Activated CD4-positive, alpha-beta T cell treated with anti-CD3 and anti-CD28 coated beads, Interleukin-2, amount 50 U/mL, for 4 hours (primary cell): Measurements from ENCODE around the gene FTO.
"Not testable (repeated sequence)": the region's sequence is repeated elsewhere in the genome, so short reads cannot be mapped to it uniquely, and the experiment has no call there.

Experiments used
- DNase-seq, 2 experiments: peaks; one replicate each; pipeline ENCODE4 v3.0.0-alpha.2; 2020

FTO gene

GRCh38 chr16:54165912-54166865 is 462.2 kb downstream of the FTO start:
- DNase-seq: no peak

DNA sequence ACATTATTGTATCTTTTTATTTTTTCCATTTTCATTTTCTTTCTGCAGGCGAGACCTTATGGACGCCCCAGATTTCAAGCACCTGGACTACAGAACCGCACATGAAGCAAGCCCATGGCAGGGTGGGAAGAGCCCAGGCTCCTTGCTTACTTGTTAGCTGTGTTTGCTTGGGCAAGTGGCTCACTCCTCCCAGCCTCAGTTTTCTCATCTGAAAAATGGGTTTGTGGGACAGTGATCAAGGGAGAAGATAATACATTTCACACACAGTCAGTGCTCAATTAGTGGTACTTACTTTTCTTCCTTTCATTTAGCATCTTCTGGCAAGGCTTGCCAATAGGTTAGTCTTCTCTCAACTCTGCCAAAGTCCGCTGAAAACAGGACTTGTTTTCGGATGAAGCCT is 465.2 kb downstream of the FTO start:
- no peak for DNase-seq

DNA sequence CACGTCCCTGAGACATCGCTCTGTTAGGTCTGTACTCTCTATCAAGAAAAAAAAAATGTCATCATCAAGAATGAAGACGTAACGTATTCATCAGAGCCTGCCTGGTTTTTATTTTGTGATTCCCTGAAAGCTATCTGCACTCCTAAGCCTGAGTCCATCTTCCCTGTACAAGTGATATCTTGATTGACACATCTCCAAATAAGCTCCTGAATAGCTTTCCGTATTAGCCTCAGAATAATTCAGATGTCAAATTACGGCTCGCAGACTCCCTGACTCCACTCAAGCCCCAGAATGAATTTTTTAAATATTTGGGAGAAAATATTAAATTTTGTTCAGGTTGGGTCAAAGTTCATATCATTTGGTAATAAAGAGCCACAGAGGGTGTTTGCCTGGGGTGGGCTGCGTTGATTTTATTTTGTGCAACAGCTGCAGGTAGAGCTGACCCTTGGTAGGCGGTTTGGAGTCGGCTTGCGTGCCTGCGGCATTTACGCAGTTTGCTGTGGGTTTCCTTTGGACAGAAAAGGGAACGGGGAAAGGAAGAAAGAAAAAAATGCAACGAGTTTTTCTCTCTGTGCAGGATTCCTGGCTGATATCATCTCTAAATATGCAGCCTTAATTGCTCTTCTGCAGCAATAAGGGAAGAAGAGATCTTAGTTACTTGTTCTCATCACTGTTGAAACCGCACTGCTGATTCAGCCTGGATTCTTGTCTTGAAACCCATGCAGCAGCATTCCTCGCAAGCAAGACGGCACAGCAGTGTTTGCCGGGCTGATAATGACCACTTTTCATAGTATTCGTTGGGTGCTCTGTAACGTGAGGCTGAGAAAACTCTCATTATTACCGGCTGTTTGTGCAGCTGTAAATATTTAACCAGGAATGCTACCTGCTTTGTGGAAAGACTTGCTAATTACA is 467.9 kb downstream of the FTO start:
- no peak for DNase-seq

DNA sequence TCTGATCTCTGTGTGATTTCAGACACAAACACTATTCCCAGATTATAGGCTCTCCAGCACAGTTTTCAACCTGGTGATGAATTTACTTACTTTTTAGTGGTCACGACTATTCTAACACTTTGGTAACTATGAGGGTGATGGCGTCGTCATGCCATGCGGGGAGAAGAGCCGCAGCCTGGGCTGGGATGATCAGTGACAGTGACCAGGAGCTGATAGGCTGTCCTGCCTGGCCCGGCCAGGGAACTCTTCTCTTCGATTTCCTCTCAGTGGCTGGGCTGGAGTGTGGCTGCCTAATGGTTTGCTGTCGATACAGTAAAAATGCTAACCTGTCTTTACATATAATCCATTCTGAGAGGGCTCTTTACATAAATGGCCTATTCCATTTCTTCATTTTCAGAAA is 469.5 kb downstream of the FTO start:
- no peak for DNase-seq

- no peak for DNase-seq
Observed at GRCh38 chr16:54174201-54174600, 470.2 kb downstream of the FTO start.

- no peak for DNase-seq
Observed at GRCh38 chr16:54174750-54175149, 470.8 kb downstream of the FTO start.

DNA sequence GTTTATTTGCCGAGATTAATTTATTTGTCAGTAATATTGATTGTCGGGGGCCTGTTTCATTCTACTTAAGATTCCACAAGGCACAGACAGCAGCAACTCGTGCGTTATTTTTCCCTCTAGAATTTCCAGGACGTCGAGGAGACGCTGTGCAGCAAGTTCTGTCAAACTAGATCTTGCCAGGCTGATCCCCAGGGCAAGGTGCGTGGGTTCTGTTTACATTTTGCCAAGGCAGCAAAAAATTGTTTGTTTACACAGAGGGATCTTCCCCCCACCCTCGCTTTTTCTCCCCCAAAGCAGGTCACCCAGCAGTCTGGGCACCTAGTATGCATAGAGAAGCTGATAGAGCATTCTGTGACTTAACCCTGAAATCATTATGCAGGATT is 471.2 kb downstream of the FTO start:
- no peak for DNase-seq

- DNase-seq: no peak
Observed at GRCh38 chr16:54175552-54176375, 471.8 kb downstream of the FTO start.

DNA sequence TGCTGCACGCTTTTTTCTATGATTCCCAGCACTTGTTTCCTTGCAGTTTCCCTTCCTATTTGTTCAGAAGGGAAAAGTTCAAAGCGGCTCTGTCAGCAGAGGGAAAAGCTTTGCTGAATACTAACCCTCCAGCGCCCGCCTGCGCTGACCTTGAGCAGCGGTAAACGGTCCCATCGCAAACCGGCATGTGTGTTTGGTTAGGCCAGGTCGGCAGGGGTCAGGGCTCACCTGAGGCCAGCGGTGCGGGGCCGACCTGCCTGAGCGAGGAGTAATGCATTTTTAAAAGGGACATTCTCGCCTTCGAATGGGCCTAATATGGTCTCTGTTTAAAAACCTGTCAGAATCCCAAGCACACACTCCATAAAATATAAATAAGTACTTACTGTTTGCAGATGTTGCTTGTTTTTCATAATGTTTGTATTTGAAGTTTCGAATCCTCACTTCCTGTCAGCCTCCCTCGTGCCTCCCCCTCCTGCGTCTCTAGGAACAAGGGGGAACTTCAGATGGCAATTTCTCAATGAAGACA is 472.5 kb downstream of the FTO start:
- DNase-seq: no peak

DNA sequence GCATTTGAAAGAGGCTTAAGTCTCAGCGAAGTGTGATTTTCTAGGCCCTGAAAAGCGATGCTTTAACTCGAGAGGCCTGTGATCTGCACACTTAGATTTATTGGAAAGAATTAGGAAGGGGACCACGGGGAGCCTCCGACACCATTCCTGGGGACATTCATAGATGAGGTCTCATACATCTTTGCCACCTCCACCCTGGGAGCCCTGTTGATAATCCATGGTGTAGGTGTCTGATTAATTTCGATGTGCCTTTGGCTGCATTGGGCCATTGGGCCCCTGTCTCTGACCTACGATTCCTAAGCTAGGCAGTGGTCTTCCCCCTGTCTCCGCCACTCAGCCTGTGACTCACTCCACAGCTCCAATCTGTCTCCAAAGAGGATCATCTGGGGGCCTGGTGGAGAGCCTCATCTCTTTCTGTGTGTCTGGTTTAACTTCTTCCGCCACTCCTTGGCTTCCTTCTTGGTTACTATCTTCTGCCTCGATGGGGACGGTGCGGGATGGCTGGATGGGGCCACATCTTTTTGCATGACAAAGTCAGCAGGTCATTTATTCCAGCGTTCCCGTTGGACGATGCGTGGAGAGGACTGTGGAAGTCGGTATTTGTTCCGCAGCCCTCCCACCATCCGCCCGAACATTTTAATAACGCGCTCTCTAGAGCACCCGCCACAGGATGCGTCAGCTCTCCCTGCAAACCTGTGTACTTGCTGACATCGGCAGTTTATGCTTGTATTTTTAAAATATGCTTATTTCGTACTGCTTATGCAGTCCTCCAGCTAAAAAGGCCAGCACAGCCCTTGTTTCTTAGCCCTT is 473.3 kb downstream of the FTO start:
- DNase-seq: no peak

DNA sequence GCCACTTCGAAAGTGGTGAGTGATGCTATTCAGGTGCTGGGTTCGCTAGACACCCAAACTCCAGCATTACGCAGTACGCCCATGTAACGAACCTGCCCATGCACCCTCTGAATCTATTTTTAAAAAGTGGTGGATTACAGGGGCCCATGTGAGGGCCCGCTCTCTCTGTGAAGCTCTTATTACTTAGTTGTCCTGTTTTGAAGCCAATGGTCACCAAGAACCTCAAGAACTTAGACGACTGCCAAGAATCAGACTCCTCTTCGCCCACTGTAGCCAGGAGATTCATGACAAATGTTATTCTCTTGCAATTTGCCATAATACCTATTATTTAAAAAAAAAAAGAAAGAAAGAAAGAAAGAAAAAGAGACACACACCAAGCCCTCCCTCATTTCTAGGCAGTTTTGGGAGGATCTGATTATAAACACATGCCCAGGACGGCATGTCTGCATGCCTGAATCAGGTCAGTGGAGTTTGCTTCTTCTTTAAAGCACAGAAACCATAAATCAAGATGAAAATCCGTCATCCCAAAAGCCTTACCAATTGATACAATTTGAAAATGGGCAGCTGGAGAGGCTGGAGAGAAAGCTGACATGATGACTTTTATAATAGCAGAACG is 474.0 kb downstream of the FTO start:
- no peak for DNase-seq

- no peak for DNase-seq
Observed at GRCh38 chr16:54178478-54178976, 474.6 kb downstream of the FTO start.

DNA sequence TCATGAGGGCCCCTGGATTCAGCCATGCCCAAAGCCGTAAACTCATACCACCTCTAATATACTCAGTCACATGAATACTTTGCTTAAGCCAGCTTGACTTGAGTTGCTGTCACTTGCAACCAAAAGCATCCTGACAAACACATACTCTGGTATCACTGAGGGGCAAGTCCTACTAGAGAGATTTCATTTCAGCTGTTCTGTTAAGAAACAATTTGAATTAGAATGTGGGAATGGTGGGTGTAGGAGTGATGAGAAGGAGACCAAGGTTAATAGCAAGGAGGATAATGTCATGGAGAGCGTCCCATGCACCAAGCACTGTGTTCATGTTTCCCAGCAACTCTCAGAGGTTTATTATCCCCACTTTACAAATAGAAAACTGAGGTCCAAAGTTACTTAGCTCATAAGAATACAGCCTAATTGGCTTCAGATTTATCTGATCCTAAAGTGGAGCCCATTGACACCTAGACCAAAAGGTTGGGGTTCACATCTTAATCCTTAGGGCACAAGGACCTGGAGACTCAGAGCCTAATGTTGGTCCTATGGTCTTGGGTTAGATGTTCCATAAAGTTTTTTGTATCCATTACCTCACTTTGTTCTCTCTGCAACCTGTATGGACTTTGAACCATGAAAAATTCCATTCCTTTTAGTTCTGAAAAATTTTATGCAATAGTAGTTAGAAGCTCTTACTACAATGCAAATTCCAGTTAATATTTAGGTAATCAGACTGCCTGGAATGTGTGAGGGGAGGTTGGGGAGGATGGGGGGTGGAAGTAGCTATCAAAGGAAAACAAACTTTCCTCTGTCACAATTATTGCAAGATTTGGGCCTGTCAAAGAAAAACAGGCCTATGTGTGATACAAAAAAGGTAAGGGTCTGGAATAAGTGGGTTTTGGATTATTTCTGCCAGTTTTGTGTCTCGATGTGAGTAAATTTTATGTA is 476.7 kb downstream of the FTO start:
- DNase-seq: no peak

DNA sequence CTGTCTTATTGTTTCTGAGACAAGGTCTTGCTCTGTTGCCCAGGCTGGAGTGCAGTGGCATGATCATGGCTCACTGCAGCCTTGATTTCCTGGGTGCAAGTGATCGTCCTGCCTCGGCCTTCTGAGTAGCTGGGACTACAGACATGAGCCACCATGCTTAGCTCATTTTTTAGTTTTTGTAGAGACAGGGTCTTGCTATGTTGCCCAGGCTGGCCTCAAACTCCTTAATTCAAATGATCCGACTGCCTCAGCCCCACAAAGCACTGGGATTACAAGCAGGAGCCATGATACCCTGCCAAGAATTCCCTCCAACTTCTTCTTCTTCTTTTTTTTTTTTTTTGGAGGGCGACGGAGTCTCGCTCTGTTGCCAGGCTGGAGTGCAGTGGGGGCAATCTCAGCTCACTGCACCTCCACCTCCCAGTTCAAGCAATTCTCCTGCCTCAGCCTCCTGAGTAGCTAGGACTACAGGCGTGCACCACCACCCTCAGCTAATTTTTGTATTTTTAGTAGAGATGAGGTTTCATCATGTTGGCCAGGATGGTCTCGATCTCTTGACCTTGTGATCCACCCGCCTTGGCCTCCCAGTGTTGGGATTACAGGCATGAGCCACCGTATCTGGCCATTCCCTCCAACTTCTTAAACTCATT is 477.9 kb downstream of the FTO start:
- not testable (repeated sequence) for DNase-seq

- no peak for DNase-seq
Observed at GRCh38 chr16:54185045-54185444, 481.1 kb downstream of the FTO start.

DNA sequence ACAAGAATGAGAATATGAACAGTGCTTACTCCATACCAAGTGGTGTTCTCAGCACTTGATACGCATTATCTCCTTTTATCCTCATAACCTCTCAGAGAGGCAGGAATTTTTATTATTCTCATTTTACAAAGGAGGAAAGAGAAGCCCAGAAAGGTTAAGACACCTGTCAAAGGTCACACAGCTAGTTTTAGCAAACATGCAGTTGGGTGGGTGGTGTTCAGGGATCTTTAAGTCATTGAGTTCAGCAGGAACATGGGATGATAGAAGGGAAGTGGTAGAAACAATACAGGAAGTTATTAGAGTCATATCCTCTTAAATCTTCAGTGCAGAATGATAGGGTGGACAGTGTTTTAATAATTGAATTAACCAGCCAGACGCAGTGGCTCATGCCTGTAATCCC is 487.2 kb downstream of the FTO start:
- no peak for DNase-seq

DNA sequence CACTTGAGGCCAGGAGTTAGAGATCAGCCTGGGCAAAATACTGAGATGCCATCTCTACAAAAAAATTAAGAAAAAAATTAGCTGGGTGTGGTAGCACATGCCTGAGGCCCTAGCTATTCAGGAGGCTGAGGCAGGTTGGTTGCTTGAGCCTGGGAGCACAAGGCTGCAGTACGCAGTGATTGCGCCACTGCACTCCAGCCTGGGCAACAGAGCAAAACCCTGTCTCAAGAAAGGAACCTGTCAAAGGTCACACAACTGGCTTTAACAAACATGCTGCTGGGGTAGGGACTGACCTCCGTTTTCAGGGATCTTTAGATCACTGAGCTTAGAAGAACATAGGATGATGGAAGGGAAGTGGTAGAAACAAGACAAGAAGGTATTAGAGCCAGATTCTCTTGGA is 487.6 kb downstream of the FTO start:
- DNase-seq: no peak

- DNase-seq: no peak
Observed at GRCh38 chr16:54193013-54193664, 489.2 kb downstream of the FTO start.
